Measurements from ENCODE around the gene ANKRD28.
A peak's percentile ranks its signal among the peaks of the same experiment; 100 is the strongest.

Gene ANKRD28

DNA sequence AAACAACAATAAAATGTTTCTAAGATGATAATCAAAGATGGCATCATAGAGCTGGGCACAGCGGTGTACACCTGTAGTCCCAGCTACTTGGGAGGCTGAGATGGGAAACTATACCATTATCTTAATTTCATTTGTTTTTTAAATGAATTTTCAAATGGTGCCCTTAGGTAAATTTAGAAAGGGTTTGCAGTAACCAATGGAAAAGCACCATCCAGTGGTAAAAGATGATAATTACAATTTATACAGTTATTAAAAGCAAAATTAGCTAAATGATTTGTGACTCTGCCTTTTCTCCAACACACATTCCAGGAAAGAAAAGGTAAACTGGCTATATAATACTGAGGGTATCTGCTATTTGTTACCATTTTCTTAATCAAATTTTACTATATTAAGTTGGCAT lies 14.4 kb upstream of the ANKRD28 start:
- H3K27me3 ChIP-seq (ENCODE audit: control insufficient read depth in 1 of 2, insufficient read depth in 1 of 2, low read length in 2 of 2), result no peaks in the 10 kb centered on the region
- H3K4me1 ChIP-seq (ENCODE audit: control insufficient read depth, insufficient read depth, low read depth, low read length), result no peaks in the 10 kb centered on the region
- H4K91ac ChIP-seq (ENCODE audit: low read length), result no peak overlapping the region
- H3K23ac ChIP-seq (ENCODE audit: low read length in 2 of 2), result no peak overlapping the region
- no peak overlapping the region for H2BK120ac ChIP-seq (ENCODE audit: low read depth, low read length)
- H2BK15ac ChIP-seq (ENCODE audit: low read depth, poor library complexity, severe bottlenecking), result no peak overlapping the region
- no peak overlapping the region for H3K4me3 ChIP-seq (ENCODE audit: insufficient read depth in 1 of 2, low read depth in 1 of 2, low read length in 2 of 2)
- no CpG with 5 or more reads among the region's 1 CpG for WGBS
- H2AFZ ChIP-seq (ENCODE audit: low read depth, low read length), result no peak overlapping the region
- peak; percentile 36 for DNase-seq
- no peak overlapping the region for H4K8ac ChIP-seq (ENCODE audit: low read length)
- H3K9me3 ChIP-seq (ENCODE audit: control insufficient read depth, low read length), result no peaks in the 10 kb centered on the region
- H3K27ac ChIP-seq (ENCODE audit: low read length, poor library complexity, severe bottlenecking), result no peak overlapping the region
- H3K18ac ChIP-seq (ENCODE audit: low read depth in 1 of 2, low read length in 2 of 2), result no peak overlapping the region
- no peak overlapping the region for H2BK5ac ChIP-seq (ENCODE audit: low read depth, low read length, poor library complexity, severe bottlenecking)
- peaks cover 17% of the 10 kb centered on the region for H3K79me1 ChIP-seq (replicated peaks; ENCODE audit: low read length, poor library complexity, severe bottlenecking)
- H2BK12ac ChIP-seq (ENCODE audit: low read length in 2 of 2), result no peak overlapping the region
- no peak overlapping the region for H2AK5ac ChIP-seq (ENCODE audit: low read length, severe bottlenecking)
- no peak overlapping the region for H3K14ac ChIP-seq (ENCODE audit: low read length in 2 of 2)
- no peak overlapping the region for H3K4ac ChIP-seq (ENCODE audit: low read depth in 1 of 2, low read length in 2 of 2)
- H3K36me3 ChIP-seq (ENCODE audit: control insufficient read depth in 1 of 2, insufficient read depth in 2 of 2, low read depth in 1 of 2, low read length in 2 of 2), result no peaks in the 10 kb centered on the region
- no peak overlapping the region for H3K4me2 ChIP-seq (ENCODE audit: low read length, poor library complexity, severe bottlenecking)
- peak overlapping the region; percentile 53 for H3K9ac ChIP-seq (ENCODE audit: low read length)

DNA sequence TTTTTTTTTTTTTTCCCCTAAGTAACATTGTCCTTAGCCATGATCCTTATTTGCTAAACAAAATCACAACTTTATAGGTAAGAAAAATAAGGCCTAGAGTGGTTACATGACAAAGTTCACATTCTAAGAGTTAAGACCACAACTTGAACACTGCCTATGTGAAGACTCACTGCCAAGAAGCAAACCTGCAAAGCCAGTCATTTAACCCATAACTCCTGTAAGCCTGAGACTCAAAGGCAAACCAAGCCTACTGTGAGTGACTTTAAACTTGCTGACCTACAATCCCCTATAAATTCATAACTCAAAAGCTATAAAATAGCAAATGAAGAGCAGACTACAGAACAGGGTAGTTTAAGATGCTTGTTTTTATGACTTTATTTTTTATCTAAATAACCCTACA lies 12.9 kb upstream of the ANKRD28 start:
- H3K4me2 ChIP-seq (ENCODE audit: low read length, poor library complexity, severe bottlenecking), result no peak overlapping the region
- H3K23ac ChIP-seq (ENCODE audit: low read length in 2 of 2), result no peak overlapping the region
- H2AK5ac ChIP-seq (ENCODE audit: low read length, severe bottlenecking), result no peak overlapping the region
- H3K14ac ChIP-seq (ENCODE audit: low read length in 2 of 2), result no peak overlapping the region
- H3K18ac ChIP-seq (ENCODE audit: low read depth in 1 of 2, low read length in 2 of 2), result no peak overlapping the region
- no peak overlapping the region for H4K91ac ChIP-seq (ENCODE audit: low read length)
- no peak overlapping the region for H3K4me3 ChIP-seq (ENCODE audit: insufficient read depth in 1 of 2, low read depth in 1 of 2, low read length in 2 of 2)
- no peak overlapping the region for H2AFZ ChIP-seq (ENCODE audit: low read depth, low read length)
- H3K9ac ChIP-seq (ENCODE audit: low read length), result peak overlapping the region; percentile 63
- H2BK15ac ChIP-seq (ENCODE audit: low read depth, poor library complexity, severe bottlenecking), result no peak overlapping the region
- H3K4ac ChIP-seq (ENCODE audit: low read depth in 1 of 2, low read length in 2 of 2), result no peak overlapping the region
- H2BK5ac ChIP-seq (ENCODE audit: low read depth, low read length, poor library complexity, severe bottlenecking), result no peak overlapping the region
- DNase-seq, result no peak
- H3K9me3 ChIP-seq (ENCODE audit: control insufficient read depth, low read length), result no peaks in the 10 kb centered on the region
- no peak overlapping the region for H2BK120ac ChIP-seq (ENCODE audit: low read depth, low read length)
- H2BK12ac ChIP-seq (ENCODE audit: low read length in 2 of 2), result no peak overlapping the region
- no peaks in the 10 kb centered on the region for H3K4me1 ChIP-seq (ENCODE audit: control insufficient read depth, insufficient read depth, low read depth, low read length)
- no peaks in the 10 kb centered on the region for H3K36me3 ChIP-seq (ENCODE audit: control insufficient read depth in 1 of 2, insufficient read depth in 2 of 2, low read depth in 1 of 2, low read length in 2 of 2)
- peaks cover 20% of the 10 kb centered on the region for H3K79me1 ChIP-seq (replicated peaks; ENCODE audit: low read length, poor library complexity, severe bottlenecking)
- no peak overlapping the region for H4K8ac ChIP-seq (ENCODE audit: low read length)
- H3K27ac ChIP-seq (ENCODE audit: low read length, poor library complexity, severe bottlenecking), result no peak overlapping the region
- H3K27me3 ChIP-seq (ENCODE audit: control insufficient read depth in 1 of 2, insufficient read depth in 1 of 2, low read length in 2 of 2), result no peaks in the 10 kb centered on the region

DNA sequence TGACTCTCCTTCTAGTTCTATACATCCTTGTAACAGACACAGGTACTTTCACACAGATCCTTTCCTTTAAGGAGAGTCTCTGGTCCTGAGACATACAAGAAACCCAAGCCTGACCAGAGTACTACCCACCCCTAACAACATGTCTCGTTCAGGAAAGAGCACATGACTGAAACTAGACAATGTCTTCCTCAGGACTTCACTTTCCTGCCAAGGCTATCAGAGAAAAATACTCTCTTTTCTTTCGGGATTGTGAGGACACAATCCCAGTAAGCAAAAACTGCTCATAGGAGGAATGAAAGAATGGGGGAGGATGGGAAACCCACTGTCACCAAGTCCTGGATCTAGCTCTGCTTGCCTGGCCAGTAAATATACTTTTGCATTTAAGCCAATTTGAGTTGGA lies 11.5 kb upstream of the ANKRD28 start:
- Histone ChIP-seq H2AFZ (ENCODE audit: low read depth, low read length) (peak overlapping the region; percentile 4), H3K18ac (ENCODE audit: low read depth in 1 of 2, low read length in 2 of 2) (no peak overlapping the region), H4K8ac (ENCODE audit: low read length) (no peak overlapping the region), H3K14ac (ENCODE audit: low read length in 2 of 2) (no peak overlapping the region), H2BK12ac (ENCODE audit: low read length in 2 of 2) (no peak overlapping the region), H3K4me3 (ENCODE audit: insufficient read depth in 1 of 2, low read depth in 1 of 2, low read length in 2 of 2) (no peak overlapping the region), H2BK5ac (ENCODE audit: low read depth, low read length, poor library complexity, severe bottlenecking) (no peak overlapping the region), H2BK120ac (ENCODE audit: low read depth, low read length) (no peak overlapping the region), H4K91ac (ENCODE audit: low read length) (no peak overlapping the region), H3K27ac (ENCODE audit: low read length, poor library complexity, severe bottlenecking) (no peak overlapping the region), H3K79me1 (replicated peaks; ENCODE audit: low read length, poor library complexity, severe bottlenecking) (peaks cover 18% of the 10 kb centered on the region), H3K4me1 (ENCODE audit: control insufficient read depth, insufficient read depth, low read depth, low read length) (no peaks in the 10 kb centered on the region), H3K9ac (ENCODE audit: low read length) (no peak overlapping the region), H2BK15ac (ENCODE audit: low read depth, poor library complexity, severe bottlenecking) (no peak overlapping the region), H3K4ac (ENCODE audit: low read depth in 1 of 2, low read length in 2 of 2) (no peak overlapping the region), H3K36me3 (ENCODE audit: control insufficient read depth in 1 of 2, insufficient read depth in 2 of 2, low read depth in 1 of 2, low read length in 2 of 2) (no peaks in the 10 kb centered on the region), H3K23ac (ENCODE audit: low read length in 2 of 2) (no peak overlapping the region), H3K27me3 (ENCODE audit: control insufficient read depth in 1 of 2, insufficient read depth in 1 of 2, low read length in 2 of 2) (no peaks in the 10 kb centered on the region), H2AK5ac (ENCODE audit: low read length, severe bottlenecking) (no peak overlapping the region), H3K4me2 (ENCODE audit: low read length, poor library complexity, severe bottlenecking) (no peak overlapping the region), H3K9me3 (ENCODE audit: control insufficient read depth, low read length) (no peaks in the 10 kb centered on the region)
- DNase-seq, result no peak
- 91% methylated on average over 2 of the region's 2 CpGs for WGBS

DNA sequence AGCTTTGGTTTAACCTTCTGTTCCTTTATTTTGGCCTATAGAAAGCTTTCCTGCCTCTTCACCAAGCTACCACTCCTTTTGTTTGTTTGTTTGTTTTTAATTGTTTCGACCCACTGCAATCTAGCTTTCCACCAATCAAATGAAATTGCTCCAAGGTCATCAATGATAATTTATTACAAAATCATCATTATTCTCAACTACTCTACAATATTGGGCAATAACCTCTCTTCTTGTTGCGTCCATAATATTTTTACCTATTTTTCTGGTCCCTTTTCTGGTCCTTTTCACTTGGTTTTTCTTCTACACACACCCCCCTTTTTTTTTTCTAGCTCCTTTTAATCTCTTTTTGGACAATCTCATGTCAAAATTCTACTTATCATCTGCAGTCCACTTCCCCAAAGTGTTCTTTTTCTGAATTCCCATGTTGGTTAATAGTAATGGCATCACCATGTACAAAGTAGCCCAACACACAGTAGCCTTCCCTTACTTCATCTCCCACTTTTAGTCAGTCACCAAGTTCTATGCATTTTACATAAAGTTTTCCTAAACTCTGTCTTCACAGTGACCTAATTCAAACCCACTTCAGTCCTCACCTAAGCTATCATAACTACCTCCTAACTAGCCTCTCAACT lies 11.0 kb upstream of the ANKRD28 start:
- Histone ChIP-seq H3K23ac (ENCODE audit: low read length in 2 of 2) (no peak overlapping the region), H3K14ac (ENCODE audit: low read length in 2 of 2) (no peak overlapping the region), H3K4me1 (ENCODE audit: control insufficient read depth, insufficient read depth, low read depth, low read length) (no peaks in the 10 kb centered on the region), H3K4me3 (ENCODE audit: insufficient read depth in 1 of 2, low read depth in 1 of 2, low read length in 2 of 2) (no peak overlapping the region), H2BK12ac (ENCODE audit: low read length in 2 of 2) (no peak overlapping the region), H2AK5ac (ENCODE audit: low read length, severe bottlenecking) (no peak overlapping the region), H3K9me3 (ENCODE audit: control insufficient read depth, low read length) (no peaks in the 10 kb centered on the region), H4K8ac (ENCODE audit: low read length) (no peak overlapping the region), H3K27ac (ENCODE audit: low read length, poor library complexity, severe bottlenecking) (no peak overlapping the region), H3K36me3 (ENCODE audit: control insufficient read depth in 1 of 2, insufficient read depth in 2 of 2, low read depth in 1 of 2, low read length in 2 of 2) (no peaks in the 10 kb centered on the region), H2BK5ac (ENCODE audit: low read depth, low read length, poor library complexity, severe bottlenecking) (no peak overlapping the region), H3K27me3 (ENCODE audit: control insufficient read depth in 1 of 2, insufficient read depth in 1 of 2, low read length in 2 of 2) (no peaks in the 10 kb centered on the region), H3K4ac (ENCODE audit: low read depth in 1 of 2, low read length in 2 of 2) (no peak overlapping the region), H3K4me2 (ENCODE audit: low read length, poor library complexity, severe bottlenecking) (no peak overlapping the region), H3K18ac (ENCODE audit: low read depth in 1 of 2, low read length in 2 of 2) (no peak overlapping the region), H2AFZ (ENCODE audit: low read depth, low read length) (no peak overlapping the region), H3K9ac (ENCODE audit: low read length) (no peak overlapping the region), H4K91ac (ENCODE audit: low read length) (no peak overlapping the region), H2BK15ac (ENCODE audit: low read depth, poor library complexity, severe bottlenecking) (no peak overlapping the region), H2BK120ac (ENCODE audit: low read depth, low read length) (no peak overlapping the region), H3K79me1 (replicated peaks; ENCODE audit: low read length, poor library complexity, severe bottlenecking) (peaks cover 18% of the 10 kb centered on the region)
- no peak for DNase-seq
- WGBS, result 96% methylated on average over 2 of the region's 2 CpGs

Measured in mesenchymal stem cell (in vitro differentiated cells and primary cell).